HG02678 (cell line): ENCODE data around the gene LMAN1.

ENCODE experiments used
- ATAC-seq: cut with Tn5 transposase; IDR thresholded peaks from one replicate; pipeline ENCODE4 v1.9.1; 2021; ENCODE audit warnings: mild to moderate bottlenecking, moderate library complexity; ENCODE audit not compliant: unreplicated experiment

LMAN1 gene

GRCh38 chr18:59358712-59359575 lies at the start of gene LMAN1:
Gene LMAN1 (minus strand): TSS chr18:59359265. CDS start chr18:59359244, 21 bp downstream.
- peak; percentile 97 for ATAC-seq

- peak; percentile 94 for ATAC-seq
Observed at GRCh38 chr18:59402432-59403090, 43.5 kb upstream of the LMAN1 start.

DNA sequence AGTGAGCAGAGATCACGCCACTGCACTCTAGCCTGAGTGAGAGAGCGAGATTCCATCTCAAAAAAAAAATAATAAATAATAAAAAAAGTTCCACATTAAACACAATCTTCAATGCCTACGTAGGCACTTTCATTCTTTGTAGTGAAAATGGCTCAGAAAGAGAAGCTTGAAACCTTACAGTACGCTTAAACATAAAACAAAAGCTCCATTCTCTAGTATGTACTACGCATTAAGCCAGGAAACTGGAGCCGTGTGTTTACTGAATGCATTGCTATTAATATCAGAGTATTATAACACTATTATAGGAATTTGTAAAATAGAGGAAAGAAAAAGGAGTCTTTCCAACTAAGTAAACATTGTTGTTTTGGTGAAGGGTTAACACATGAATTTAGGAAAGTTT lies 41.3 kb upstream of the LMAN1 start:
- ATAC-seq, result no peak

GRCh38 chr18:59395226-59396175 lies 36.4 kb upstream of the LMAN1 start:
- ATAC-seq, result no peak

GRCh38 chr18:59393381-59393780 lies 34.3 kb upstream of the LMAN1 start:
- no peak for ATAC-seq

- no peak for ATAC-seq
Observed at GRCh38 chr18:59388817-59389216, 29.8 kb upstream of the LMAN1 start.

GRCh38 chr18:59387687-59388565 lies 28.9 kb upstream of the LMAN1 start:
- ATAC-seq, result no peak

GRCh38 chr18:59386909-59387686 lies 28.0 kb upstream of the LMAN1 start:
- ATAC-seq, result no peak

DNA sequence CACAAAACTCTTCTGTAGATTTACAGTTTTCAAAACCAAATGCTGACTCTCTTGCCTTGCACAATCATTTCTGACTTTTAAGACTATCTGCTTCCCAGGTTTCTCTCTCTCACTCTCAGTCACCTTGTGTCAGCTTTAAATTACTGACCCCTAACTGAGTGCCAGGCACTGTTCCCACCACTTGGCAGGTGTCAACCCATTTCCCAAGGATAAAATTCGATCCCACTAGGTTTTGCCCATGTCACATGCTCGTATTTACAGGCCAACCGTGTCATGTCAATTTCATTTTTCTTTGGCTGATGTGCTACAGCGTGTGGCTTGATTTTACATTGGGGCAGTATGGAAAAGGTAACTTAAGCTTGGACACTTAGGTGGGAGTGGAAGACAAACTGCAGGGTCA lies 26.1 kb upstream of the LMAN1 start:
- no peak for ATAC-seq

GRCh38 chr18:59383851-59384250 lies 24.8 kb upstream of the LMAN1 start:
- no peak for ATAC-seq

- ATAC-seq, result no peak
Observed at GRCh38 chr18:59382383-59382782, 23.3 kb upstream of the LMAN1 start.

- ATAC-seq, result no peak
Observed at GRCh38 chr18:59381949-59382348, 22.9 kb upstream of the LMAN1 start.

GRCh38 chr18:59380706-59381105 lies 21.6 kb upstream of the LMAN1 start:
- no peak for ATAC-seq

- no peak for ATAC-seq
Observed at GRCh38 chr18:59379772-59380522, 20.9 kb upstream of the LMAN1 start.

DNA sequence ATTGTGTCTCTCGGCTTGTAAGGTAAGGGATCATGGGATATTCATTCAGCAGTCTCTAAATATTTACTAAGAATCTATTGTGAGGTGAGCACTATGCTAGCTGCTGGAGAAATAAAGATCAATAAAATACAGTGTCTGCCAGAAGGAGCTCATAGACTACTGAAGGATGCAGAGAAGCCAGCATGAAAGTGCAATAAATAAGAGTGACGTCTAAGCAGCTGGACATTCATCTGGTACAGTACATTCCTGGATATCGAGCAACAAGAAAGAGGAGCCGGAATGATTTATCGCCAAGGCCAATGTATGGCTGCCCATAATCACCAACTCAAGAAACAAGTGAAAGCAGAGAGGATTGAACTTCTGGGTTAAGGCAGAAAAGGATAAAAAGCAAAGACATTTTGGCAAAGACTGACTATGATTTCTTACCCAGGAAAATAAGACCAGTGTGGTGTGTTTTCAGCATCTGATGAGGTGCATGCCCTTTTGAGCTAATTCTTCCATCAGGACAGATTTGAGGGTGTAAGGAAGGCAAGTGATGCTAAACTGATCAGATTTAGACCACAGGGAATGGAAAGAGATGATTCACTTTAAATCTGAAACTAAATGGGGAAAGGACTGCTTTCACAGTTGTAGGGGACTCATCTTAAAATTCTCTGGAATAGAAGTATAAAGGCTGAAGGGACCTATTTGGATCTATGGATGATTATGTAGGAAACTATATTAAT lies 18.7 kb upstream of the LMAN1 start:
- no peak for ATAC-seq

GRCh38 chr18:59376351-59376935 lies 17.4 kb upstream of the LMAN1 start:
- no peak for ATAC-seq

- ATAC-seq, result no peak
Observed at GRCh38 chr18:59374128-59374527, 15.1 kb upstream of the LMAN1 start.

DNA sequence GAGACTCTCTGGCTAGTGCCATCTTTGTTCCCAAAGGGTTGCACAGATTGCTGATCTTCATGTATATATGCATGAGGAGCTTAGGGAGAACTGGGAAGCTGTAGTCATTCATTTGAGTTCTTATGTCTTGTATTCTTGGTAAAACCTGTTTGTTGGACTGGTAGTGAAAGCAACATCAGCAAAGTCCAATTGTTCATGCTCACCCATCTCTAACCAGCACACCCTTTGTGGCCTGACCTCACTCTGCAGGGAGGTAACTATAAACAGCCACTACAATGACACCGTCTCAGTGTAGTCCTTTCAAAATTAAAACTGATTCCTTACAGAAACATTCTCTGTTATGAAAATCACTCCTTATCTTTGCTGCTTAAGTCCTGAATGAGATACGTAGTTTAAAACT lies 13.9 kb upstream of the LMAN1 start:
- ATAC-seq, result no peak
